IPS DF 4.7 (cell line): ENCODE measurements around the gene MLC1.

Experiments used
- DNase-seq: peaks from one replicate; pipeline ENCODE4 v3.0.0-alpha.2; 2013; ENCODE audit warnings: low spot score; ENCODE audit errors: extremely low read depth

MLC1 gene

GRCh38 chr22:50016988-50017700, 68.1 kb downstream of the MLC1 start:
- no peak for DNase-seq

GRCh38 chr22:50016308-50016987, 68.8 kb downstream of the MLC1 start:
- no peak for DNase-seq

- no peak for DNase-seq
Measured at GRCh38 chr22:50015451-50016307, 69.5 kb downstream of the MLC1 start.

- DNase-seq = no peak
Measured at GRCh38 chr22:50014655-50015401, 70.4 kb downstream of the MLC1 start.

- DNase-seq = no peak
Measured at GRCh38 chr22:50014053-50014501, 71.1 kb downstream of the MLC1 start.

GRCh38 chr22:50012211-50013181, 72.7 kb downstream of the MLC1 start, which contains the start of gene IL17REL:
Gene IL17REL (minus strand): TSS chr22:50012765. CDS start chr22:50012646, 119 bp downstream.
- no peak for DNase-seq

GRCh38 chr22:50011447-50012210, 73.6 kb downstream of the MLC1 start:
- no peak for DNase-seq

GRCh38 chr22:50010676-50011446, 74.4 kb downstream of the MLC1 start:
- no peak for DNase-seq

- no peak for DNase-seq
Measured at GRCh38 chr22:50009765-50010675, 75.2 kb downstream of the MLC1 start.
